Upper lobe of left lung (tissue), 4 donors: ENCODE data around the gene OR2B6.

Experiments used
- POLR2AphosphoS5 ChIP-seq, 2 donors: sonication (generic); formaldehyde crosslinking; IDR thresholded peaks; one replicate each; pipeline ENCODE4 v1.5.1; 2017; ENCODE audit warnings: antibody characterized with exemption in 2 of 2
- TF ChIP-seq, protein P1 (sequence below), 6 experiments: fragments of 450-650 bp in 4 of 6; fragments of 200-600 bp in 2 of 6; sonication (generic) in 2 of 6; IDR thresholded peaks; one replicate each; pipeline ENCODE4 v1.5.1; 2016 to 2019; ENCODE audit warnings: antibody characterized with exemption in 6 of 6

DNA sequence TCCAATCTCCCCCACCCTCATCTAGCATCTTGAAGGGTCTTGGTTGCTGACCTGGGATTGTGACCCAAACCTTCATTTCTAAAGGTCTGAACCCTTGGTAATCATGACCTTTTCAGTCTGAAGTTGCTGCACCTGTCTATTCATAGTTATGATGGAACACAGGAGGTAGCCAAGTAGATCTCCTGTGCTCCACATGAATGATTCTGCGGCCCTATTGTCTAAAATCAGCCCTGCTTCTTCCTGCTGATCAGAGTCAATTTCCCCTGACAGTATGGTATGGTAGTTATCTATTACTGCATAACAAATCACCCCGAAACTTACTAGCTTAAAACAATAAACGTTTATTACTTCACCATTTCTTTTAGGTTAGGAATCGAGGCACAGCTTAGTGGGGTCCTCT is 9.0 kb downstream of the OR2B6 start:
- TF ChIP-seq, protein P1, sequence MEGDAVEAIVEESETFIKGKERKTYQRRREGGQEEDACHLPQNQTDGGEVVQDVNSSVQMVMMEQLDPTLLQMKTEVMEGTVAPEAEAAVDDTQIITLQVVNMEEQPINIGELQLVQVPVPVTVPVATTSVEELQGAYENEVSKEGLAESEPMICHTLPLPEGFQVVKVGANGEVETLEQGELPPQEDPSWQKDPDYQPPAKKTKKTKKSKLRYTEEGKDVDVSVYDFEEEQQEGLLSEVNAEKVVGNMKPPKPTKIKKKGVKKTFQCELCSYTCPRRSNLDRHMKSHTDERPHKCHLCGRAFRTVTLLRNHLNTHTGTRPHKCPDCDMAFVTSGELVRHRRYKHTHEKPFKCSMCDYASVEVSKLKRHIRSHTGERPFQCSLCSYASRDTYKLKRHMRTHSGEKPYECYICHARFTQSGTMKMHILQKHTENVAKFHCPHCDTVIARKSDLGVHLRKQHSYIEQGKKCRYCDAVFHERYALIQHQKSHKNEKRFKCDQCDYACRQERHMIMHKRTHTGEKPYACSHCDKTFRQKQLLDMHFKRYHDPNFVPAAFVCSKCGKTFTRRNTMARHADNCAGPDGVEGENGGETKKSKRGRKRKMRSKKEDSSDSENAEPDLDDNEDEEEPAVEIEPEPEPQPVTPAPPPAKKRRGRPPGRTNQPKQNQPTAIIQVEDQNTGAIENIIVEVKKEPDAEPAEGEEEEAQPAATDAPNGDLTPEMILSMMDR (IDR thresholded peaks at IDR 0.05) = no peak
- no peak for TF ChIP-seq POLR2AphosphoS5 (IDR thresholded peaks at IDR 0.05)
